Esophagus squamous epithelium (tissue), 4 donors: ENCODE results near the gene HPCAL1.

Experiments used
- POLR2A ChIP-seq, 4 donors: fragments of 450-650 bp; IDR thresholded peaks; one replicate each; pipeline ENCODE4 v1.6.1; 2017; ENCODE audit warnings: antibody characterized with exemption in 4 of 4, mild to moderate bottlenecking in 4 of 4, moderate library complexity in 3 of 4
- TF ChIP-seq, protein P1 (sequence below), 6 experiments: fragments of 450-650 bp in 4 of 6; fragments of 200-600 bp in 2 of 6; sonication (generic) in 2 of 6; IDR thresholded peaks; one replicate each; pipeline ENCODE4 v1.5.1; 2016 to 2019; ENCODE audit warnings: antibody characterized with exemption in 6 of 6, mild to moderate bottlenecking in 4 of 6, moderate library complexity in 4 of 6

DNA sequence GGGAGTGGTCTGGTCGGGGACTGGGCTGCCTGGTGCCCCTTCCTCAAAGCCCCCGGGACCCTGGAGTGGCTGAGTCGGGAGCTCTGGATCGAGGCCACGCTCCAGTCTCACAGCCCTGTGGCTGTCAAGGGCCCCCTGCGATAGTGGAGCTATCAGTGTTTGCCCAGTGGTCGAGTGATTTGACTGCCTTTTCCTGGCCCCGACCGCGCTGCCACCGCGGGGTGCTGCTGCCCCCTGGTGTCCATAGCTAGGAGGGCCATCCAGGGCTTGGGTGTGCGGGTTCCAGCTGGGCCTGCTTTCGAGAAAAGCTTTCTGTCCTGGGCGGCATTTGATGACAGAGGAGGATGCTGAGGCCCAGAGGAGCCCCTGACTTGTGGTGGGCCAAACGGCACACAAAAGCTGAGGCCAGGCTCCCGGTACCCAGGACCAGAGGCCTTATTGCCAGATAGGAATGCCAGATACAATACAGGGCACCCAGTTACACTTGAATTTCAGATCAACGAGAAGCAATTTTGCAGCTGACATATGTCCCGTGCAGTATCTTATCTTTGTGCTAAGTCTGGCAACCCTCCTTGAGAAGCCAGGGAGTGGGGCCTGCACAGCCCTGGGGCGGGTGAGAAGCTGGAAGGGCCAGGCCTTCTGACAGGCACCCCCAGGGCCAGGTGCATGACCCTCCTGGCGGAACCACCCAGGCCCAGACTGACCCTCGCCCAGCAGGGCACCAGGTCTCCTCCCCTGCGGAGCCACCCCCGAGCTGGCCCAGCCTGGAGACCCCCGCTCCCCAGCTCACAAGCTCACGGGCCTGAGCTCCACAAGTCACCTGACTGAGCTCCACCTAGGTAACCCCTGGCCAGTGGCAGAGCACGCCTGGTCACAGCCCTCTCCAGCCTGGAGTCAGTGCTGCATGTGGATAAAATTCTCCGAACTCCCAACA lies 132.4 kb downstream of the HPCAL1 start:
- TF ChIP-seq, protein P1, sequence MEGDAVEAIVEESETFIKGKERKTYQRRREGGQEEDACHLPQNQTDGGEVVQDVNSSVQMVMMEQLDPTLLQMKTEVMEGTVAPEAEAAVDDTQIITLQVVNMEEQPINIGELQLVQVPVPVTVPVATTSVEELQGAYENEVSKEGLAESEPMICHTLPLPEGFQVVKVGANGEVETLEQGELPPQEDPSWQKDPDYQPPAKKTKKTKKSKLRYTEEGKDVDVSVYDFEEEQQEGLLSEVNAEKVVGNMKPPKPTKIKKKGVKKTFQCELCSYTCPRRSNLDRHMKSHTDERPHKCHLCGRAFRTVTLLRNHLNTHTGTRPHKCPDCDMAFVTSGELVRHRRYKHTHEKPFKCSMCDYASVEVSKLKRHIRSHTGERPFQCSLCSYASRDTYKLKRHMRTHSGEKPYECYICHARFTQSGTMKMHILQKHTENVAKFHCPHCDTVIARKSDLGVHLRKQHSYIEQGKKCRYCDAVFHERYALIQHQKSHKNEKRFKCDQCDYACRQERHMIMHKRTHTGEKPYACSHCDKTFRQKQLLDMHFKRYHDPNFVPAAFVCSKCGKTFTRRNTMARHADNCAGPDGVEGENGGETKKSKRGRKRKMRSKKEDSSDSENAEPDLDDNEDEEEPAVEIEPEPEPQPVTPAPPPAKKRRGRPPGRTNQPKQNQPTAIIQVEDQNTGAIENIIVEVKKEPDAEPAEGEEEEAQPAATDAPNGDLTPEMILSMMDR (IDR thresholded peaks at IDR 0.05), result peak; percentile 93 to 97 (median 96)
- no peak for TF ChIP-seq POLR2A (IDR thresholded peaks at IDR 0.05)
